Measurements from ENCODE around the gene DRP2.

Gene DRP2

DNA sequence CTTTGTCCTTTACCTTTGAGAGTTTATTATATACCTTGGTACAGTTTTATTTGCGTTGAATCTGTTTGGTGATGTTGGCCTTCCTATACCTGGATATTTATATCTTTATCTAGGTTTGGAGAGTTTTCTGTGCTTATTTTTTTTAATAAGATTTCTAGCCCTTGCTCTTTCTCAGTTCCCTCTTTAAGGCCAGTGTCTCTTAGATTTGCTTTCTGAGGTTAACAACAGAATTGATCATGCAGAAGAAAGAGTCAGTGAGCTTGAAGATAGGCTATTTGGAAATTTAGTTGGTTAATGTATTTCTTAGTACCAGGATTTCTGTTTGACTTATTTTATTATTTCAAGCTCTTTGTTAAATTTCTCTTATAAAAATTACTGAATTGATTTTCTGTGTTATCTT lies 84.2 kb downstream of the DRP2 start:
- no peak for DNase-seq (ENCODE audit: low read depth)
- TF ChIP-seq, protein P1, sequence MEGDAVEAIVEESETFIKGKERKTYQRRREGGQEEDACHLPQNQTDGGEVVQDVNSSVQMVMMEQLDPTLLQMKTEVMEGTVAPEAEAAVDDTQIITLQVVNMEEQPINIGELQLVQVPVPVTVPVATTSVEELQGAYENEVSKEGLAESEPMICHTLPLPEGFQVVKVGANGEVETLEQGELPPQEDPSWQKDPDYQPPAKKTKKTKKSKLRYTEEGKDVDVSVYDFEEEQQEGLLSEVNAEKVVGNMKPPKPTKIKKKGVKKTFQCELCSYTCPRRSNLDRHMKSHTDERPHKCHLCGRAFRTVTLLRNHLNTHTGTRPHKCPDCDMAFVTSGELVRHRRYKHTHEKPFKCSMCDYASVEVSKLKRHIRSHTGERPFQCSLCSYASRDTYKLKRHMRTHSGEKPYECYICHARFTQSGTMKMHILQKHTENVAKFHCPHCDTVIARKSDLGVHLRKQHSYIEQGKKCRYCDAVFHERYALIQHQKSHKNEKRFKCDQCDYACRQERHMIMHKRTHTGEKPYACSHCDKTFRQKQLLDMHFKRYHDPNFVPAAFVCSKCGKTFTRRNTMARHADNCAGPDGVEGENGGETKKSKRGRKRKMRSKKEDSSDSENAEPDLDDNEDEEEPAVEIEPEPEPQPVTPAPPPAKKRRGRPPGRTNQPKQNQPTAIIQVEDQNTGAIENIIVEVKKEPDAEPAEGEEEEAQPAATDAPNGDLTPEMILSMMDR (conservative IDR thresholded peaks at IDR 0.05; ENCODE audit: low read length) = no peak
- H3K4me3 ChIP-seq (ENCODE audit: low read length) = no peak overlapping the region

Measured in AG10803 (cell line).